ENCODE results near the gene HSPA12B. TPM values are rescaled to one million over a fixed set of nuclear protein-coding genes. Genes with fewer than 3 reads are reported as not detected.

HSPA12B gene
- total and polyA plus RNA-seq, 7 donors, result 0.69 to 10.5 (median 6.1) TPM

DNA sequence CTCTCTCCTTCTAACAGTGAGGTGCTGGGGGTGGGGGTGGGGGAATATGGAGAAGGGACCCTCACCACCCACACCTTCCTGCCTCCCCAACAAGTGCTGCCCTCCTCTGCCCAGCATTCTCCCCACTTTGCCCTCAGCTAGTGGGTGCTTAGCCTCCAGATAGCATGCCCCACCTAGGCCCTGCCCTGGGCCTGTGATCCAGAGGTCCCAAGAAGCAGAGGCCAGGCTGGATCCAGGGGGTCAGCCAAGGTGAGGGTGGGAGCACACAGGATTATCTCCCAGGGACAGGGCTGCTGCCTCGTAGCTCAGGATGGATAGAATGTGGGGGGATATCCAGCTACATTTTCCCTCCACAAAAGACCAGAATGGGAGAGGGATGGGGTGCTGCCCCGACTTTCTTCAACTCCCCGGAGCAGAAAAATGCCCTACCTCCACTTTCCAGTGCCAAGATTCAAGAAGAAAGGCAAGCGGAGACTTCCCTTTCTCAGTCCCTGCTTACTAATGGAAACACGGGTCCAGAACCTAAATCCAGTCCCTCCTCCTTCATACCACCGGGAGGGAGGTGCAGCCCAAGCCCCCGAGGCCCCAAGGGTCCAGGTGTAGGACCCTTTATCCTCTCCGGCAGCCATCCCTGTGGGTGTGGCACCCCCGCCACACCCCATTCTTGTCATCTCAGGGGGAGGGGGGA is 34.1 kb downstream of the HSPA12B start:
- no peak for TF ChIP-seq POLR2AphosphoS5 (IDR thresholded peaks at IDR 0.05)
- TF ChIP-seq, protein P1, sequence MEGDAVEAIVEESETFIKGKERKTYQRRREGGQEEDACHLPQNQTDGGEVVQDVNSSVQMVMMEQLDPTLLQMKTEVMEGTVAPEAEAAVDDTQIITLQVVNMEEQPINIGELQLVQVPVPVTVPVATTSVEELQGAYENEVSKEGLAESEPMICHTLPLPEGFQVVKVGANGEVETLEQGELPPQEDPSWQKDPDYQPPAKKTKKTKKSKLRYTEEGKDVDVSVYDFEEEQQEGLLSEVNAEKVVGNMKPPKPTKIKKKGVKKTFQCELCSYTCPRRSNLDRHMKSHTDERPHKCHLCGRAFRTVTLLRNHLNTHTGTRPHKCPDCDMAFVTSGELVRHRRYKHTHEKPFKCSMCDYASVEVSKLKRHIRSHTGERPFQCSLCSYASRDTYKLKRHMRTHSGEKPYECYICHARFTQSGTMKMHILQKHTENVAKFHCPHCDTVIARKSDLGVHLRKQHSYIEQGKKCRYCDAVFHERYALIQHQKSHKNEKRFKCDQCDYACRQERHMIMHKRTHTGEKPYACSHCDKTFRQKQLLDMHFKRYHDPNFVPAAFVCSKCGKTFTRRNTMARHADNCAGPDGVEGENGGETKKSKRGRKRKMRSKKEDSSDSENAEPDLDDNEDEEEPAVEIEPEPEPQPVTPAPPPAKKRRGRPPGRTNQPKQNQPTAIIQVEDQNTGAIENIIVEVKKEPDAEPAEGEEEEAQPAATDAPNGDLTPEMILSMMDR (IDR thresholded peaks at IDR 0.05), result no peak
- TF ChIP-seq POLR2A (IDR thresholded peaks at IDR 0.05), result no peak
- no peak for TF ChIP-seq EP300 (IDR thresholded peaks at IDR 0.05)
- intact Hi-C loops (cut with DNase I), result loop anchor here (5.0 kb wide), 1 partner anchor 89 kb away; no protein-coding TSS in a partner anchor
- Histone ChIP-seq H3K27ac (peak overlapping the region; percentile 91 to 96 (median 92)), H3K9me3 (no peaks in the 10 kb centered on the region), H3K4me3 (peak overlapping the region; percentile 78 to 92 (median 88)), H3K36me3 (no peaks in the 10 kb centered on the region), H3K27me3 (no peaks in the 10 kb centered on the region), H3K4me1 (peaks cover 0 to 69% (median 61%) of the 10 kb centered on the region in 4 donors)
- 22 to 36% methylated on average over 9 of the region's 9 CpGs for WGBS, 2 donors
- peak; percentile 68 for DNase-seq

DNA sequence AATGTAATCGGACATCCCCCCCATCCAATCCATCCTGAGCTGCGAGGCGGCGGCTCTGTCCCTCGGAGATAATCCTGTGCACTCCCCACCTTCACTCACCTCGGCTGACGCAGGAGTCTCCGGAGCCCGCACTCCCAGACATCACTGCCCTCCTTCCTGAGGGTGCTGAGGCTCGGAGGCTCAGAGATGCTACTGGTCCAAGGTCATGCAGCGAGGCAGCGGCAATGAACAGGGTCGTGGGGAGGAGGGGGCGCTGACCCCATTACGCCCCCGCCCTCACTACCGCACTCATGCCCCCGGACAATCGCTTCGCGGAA is 34.6 kb downstream of the HSPA12B start:
- WGBS, 2 donors, result 1 to 2% methylated on average over 21 of the region's 21 CpGs
- intact Hi-C loops (cut with DNase I), result loop anchor here (5.0 kb wide), 1 partner anchor 90 kb away; no protein-coding TSS in a partner anchor
- H3K4me1 ChIP-seq, result peaks cover 0 to 64% (median 57%) of the 10 kb centered on the region in 4 donors
- DNase-seq, result no peak
- peak overlapping the region; percentile 78 to 92 (median 88) for H3K4me3 ChIP-seq
- no peaks in the 10 kb centered on the region for H3K27me3 ChIP-seq
- H3K27ac ChIP-seq, result peak overlapping the region; percentile 91 to 96 (median 92)
- no peaks in the 10 kb centered on the region for H3K36me3 ChIP-seq
- TF ChIP-seq POLR2AphosphoS5 (IDR thresholded peaks at IDR 0.05) (no peak), POLR2A (IDR thresholded peaks at IDR 0.05) (no peak), EP300 (IDR thresholded peaks at IDR 0.05) (no peak)
- TF ChIP-seq, protein P1 (IDR thresholded peaks at IDR 0.05), result no peak
- H3K9me3 ChIP-seq, result no peaks in the 10 kb centered on the region

DNA sequence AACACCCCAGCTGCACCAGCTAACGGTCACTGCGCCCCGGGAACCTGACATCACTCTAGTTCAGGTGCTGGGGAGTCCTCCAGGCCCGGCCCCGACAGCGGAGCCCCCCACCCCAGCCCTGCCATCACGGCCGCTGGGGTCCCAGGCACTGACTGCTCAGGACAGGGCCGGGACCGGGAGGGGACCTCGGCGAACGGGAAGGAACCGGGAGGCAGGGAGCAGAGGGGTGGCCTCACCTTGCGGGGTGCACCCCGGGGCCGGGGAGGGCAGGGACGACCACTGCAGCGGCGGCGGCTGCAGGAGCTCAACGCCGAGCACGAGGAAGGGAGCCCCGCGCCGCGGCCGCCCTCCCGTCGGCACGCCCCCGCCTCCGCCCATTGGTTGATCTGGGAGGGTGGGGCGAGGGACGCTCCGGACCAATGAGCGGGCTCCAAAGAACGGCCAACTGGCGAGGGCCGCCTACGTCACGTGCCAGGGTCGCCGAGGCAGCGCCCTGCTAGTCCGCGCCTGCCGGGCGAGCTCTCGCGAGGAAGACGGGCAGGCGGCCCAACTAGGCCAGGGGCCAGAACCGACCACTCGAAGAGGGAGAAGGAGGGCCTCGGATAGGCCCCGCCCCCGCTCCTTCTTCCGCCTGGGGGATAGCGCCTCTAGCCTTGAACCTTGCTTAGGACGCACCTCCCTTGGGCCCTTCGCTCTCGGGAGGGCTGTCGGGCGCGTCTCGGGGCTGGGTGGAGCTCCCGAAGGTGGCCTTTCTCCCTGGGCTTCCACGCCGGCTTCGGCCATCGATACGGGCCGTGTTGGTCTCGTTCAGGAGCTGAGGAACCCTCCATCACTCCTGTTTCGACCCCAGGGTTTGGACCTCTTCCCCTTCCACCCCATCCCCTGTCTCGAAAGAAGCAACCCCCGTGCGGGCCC is 35.2 kb downstream of the HSPA12B start, which contains the start of gene ADISSP:
Gene ADISSP, minus strand, starts transcription at position 327 of the 915 bp plus-strand sequence. CDS start 7,653 bp downstream, outside the sequence.
- Histone ChIP-seq H3K4me1 (peaks cover 0 to 58% (median 52%) of the 10 kb centered on the region in 4 donors), H3K27ac (peak within 1 kb of the TSS; percentile 91 to 96 (median 92)), H3K36me3 (no peaks in the 10 kb centered on the region), H3K9me3 (no peaks in the 10 kb centered on the region), H3K4me3 (peak within 1 kb of the TSS; percentile 78 to 92 (median 88)), H3K27me3 (no peaks in the 10 kb centered on the region)
- DNase-seq, result peak; percentile 100
- intact Hi-C loops (cut with DNase I), result loop anchor here (5.0 kb wide), 1 partner anchor 90 kb away; no protein-coding TSS in a partner anchor
- WGBS, 2 donors, result 0 to 1% methylated on average over 80 of the region's 80 CpGs
- peak; percentile 12 to 51 for TF ChIP-seq POLR2A (IDR thresholded peaks at IDR 0.05)
- peak; percentile 67 to 88 (median 86) for TF ChIP-seq POLR2AphosphoS5 (IDR thresholded peaks at IDR 0.05)
- TF ChIP-seq, protein P1 (IDR thresholded peaks at IDR 0.05), result no peak

DNA sequence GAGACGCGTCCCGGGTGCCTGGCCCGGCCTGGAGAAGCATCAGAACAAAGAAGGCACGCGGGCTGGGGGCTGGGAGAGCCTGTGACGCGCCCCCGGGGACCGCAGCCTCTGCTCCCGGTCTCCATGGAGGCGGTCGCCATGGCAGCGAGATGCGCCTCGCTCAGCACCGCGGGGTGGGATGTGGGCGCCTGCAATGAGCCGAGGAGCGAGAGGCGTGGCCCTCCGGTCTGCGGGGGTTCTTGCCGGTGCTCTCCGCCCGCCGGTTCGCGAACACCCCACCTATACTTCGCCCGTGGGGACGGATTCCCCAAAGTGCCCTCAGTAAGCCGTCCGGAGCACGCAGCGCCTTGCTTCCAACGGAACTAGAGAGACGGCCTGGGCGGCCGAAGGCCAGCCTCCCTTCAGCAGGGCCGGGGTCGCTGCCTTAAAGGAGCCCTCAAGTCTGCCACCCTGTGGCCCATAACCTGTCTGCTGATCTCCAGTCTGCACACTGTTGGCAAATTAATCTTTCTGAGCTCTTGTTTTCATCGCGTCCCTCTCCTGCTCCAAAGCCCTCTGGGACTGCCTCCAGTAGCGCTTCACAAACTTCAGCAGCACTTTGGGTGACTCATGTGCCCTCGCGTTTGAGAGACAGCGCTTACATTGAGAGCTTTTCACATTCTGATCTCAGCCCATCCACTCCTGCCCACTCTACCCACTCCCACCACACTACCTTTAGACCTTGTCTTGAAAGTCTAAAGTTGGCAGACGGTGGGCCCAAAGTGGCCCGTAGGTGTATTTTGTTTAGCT is 36.1 kb downstream of the HSPA12B start:
- H3K27ac ChIP-seq, result peak overlapping the region; percentile 91 to 96 (median 92)
- no peaks in the 10 kb centered on the region for H3K27me3 ChIP-seq
- 2% methylated on average over 51 of the region's 51 CpGs for WGBS, 2 donors
- peak; percentile 91 for DNase-seq
- intact Hi-C loops (cut with DNase I), result loop anchor here (5.0 kb wide), 1 partner anchor 91 kb away; no protein-coding TSS in a partner anchor
- H3K36me3 ChIP-seq, result no peaks in the 10 kb centered on the region
- H3K9me3 ChIP-seq, result no peaks in the 10 kb centered on the region
- peak in 2 of 4 donors; percentile 34 for TF ChIP-seq POLR2AphosphoS5 (IDR thresholded peaks at IDR 0.05)
- no peak for TF ChIP-seq POLR2A (IDR thresholded peaks at IDR 0.05)
- no peak for TF ChIP-seq EP300 (IDR thresholded peaks at IDR 0.05)
- TF ChIP-seq, protein P1 (IDR thresholded peaks at IDR 0.05), result peak in 2 of 4 experiments; percentile 16 to 48
- H3K4me3 ChIP-seq, result peak overlapping the region; percentile 78 to 92 (median 88)
- H3K4me1 ChIP-seq, result peaks cover 0 to 54% (median 49%) of the 10 kb centered on the region in 4 donors
